ENCODE data around the gene WDR27.

The WDR27 gene

GRCh38 chr6:169424149-169424804 lies 277.6 kb downstream of the WDR27 start:
- DNase-seq: no peak

- DNase-seq: no peak
Measured at GRCh38 chr6:169421586-169422264, 280.1 kb downstream of the WDR27 start.

GRCh38 chr6:169420912-169421543 lies 280.8 kb downstream of the WDR27 start:
- no peak for DNase-seq

GRCh38 chr6:169417101-169417500 lies 284.7 kb downstream of the WDR27 start:
- DNase-seq: no peak

- DNase-seq: no peak
Measured at GRCh38 chr6:169416249-169416648, 285.6 kb downstream of the WDR27 start.

GRCh38 chr6:169415179-169415578 lies 286.6 kb downstream of the WDR27 start:
- DNase-seq: no peak

- DNase-seq: no peak
Measured at GRCh38 chr6:169411722-169412121, 290.1 kb downstream of the WDR27 start.

GRCh38 chr6:169411296-169411695 lies 290.5 kb downstream of the WDR27 start:
- no peak for DNase-seq

- no peak for DNase-seq
Measured at GRCh38 chr6:169409742-169410312, 292.0 kb downstream of the WDR27 start.

GRCh38 chr6:169407325-169407724 lies 294.5 kb downstream of the WDR27 start:
- no peak for DNase-seq
